SK-N-SH treated with all-trans-retinoic acid at 6 μM for 48 hours (cell line): ENCODE results near the gene SLC1A4.
A peak's percentile ranks its signal among the peaks of the same experiment; 100 is the strongest.
"Not testable (repeated sequence)": the region's sequence is repeated elsewhere in the genome, so short reads cannot be mapped to it uniquely, and the experiment has no call there.

Experiments
- ATAC-seq: fragments of 200-7000 bp; cut with Tn5 transposase; 3 replicates; pipeline ENCODE4 v1.9.1; 2020; ENCODE audit warnings: mild to moderate bottlenecking, moderate library complexity
- ARNTL ChIP-seq: fragments of 450-650 bp; formaldehyde crosslinking; IDR thresholded peaks from 2 replicates; pipeline ENCODE4 v1.5.0; 2020; ENCODE audit warnings: low read depth, mild to moderate bottlenecking, moderate library complexity, borderline replicate concordance
- BACH2 ChIP-seq: fragments of 250-450 bp; sonication (Bioruptor Pico); IDR thresholded peaks from 2 replicates; pipeline ENCODE4 v1.9.0; 2021; ENCODE audit warnings: mild to moderate bottlenecking, borderline replicate concordance
- CREB5 ChIP-seq: fragments of 250-450 bp; sonication (Bioruptor Pico); IDR thresholded peaks from 2 replicates; pipeline ENCODE4 v1.5.1; 2020; ENCODE audit warnings: low read depth, mild to moderate bottlenecking, moderate library complexity
- CSDC2 ChIP-seq: fragments of 250-450 bp; sonication (Bioruptor Pico); IDR thresholded peaks from 2 replicates; pipeline ENCODE4 v1.5.0; 2020; ENCODE audit warnings: mild to moderate bottlenecking, moderate library complexity
- CSRNP3 ChIP-seq: fragments of 250-450 bp; sonication (Bioruptor Pico); IDR thresholded peaks from 2 replicates; pipeline ENCODE4 v1.5.1; 2021; ENCODE audit warnings: mild to moderate bottlenecking, moderate library complexity
- ESRRG ChIP-seq: fragments of 250-450 bp; sonication (Bioruptor Pico); IDR thresholded peaks from 2 replicates; pipeline ENCODE4 v1.6.1; 2021; ENCODE audit warnings: mild to moderate bottlenecking
- GLIS3 ChIP-seq: fragments of 250-450 bp; sonication (Bioruptor Pico); IDR thresholded peaks from 2 replicates; pipeline ENCODE4 v1.5.0; 2020; ENCODE audit warnings: mild to moderate bottlenecking, moderate library complexity
- ISL1 ChIP-seq: fragments of 250-450 bp; sonication (Bioruptor Pico); IDR thresholded peaks from 2 replicates; pipeline ENCODE4 v2.1.2; 2022; ENCODE audit warnings: mild to moderate bottlenecking, moderate library complexity
- PATZ1 ChIP-seq: fragments of 250-450 bp; sonication (Bioruptor Pico); IDR thresholded peaks from 2 replicates; pipeline ENCODE4 v1.8.0; 2020; ENCODE audit warnings: mild to moderate bottlenecking, moderate library complexity, borderline replicate concordance
- POU6F1 ChIP-seq: fragments of 250-450 bp; sonication (Bioruptor Pico); IDR thresholded peaks from 2 replicates; pipeline ENCODE4 v1.8.0; 2021; ENCODE audit warnings: low read depth, mild to moderate bottlenecking, moderate library complexity, borderline replicate concordance
- PPARA ChIP-seq: fragments of 250-450 bp; sonication (Bioruptor Pico); IDR thresholded peaks from 2 replicates; pipeline ENCODE4 v1.5.0; 2020; ENCODE audit warnings: mild to moderate bottlenecking, borderline replicate concordance
- RARB ChIP-seq: fragments of 250-450 bp; sonication (Bioruptor Pico); IDR thresholded peaks from 2 replicates; pipeline ENCODE4 v1.8.0; 2021; ENCODE audit warnings: mild to moderate bottlenecking, moderate library complexity
- TCF4 ChIP-seq: fragments of 250-450 bp; sonication (Bioruptor Pico); IDR thresholded peaks from 2 replicates; pipeline ENCODE4 v1.8.0; 2021; ENCODE audit warnings: mild to moderate bottlenecking, moderate library complexity, borderline replicate concordance
- ZC3H10 ChIP-seq: fragments of 250-450 bp; sonication (Bioruptor Pico); IDR thresholded peaks from 2 replicates; pipeline ENCODE4 v1.5.1; 2021; ENCODE audit warnings: mild to moderate bottlenecking, moderate library complexity
- ZFP3 ChIP-seq: fragments of 250-450 bp; sonication (Bioruptor Pico); IDR thresholded peaks from 2 replicates; pipeline ENCODE4 v1.5.0; 2020; ENCODE audit warnings: mild to moderate bottlenecking, moderate library complexity
- ZFP30 ChIP-seq: fragments of 450-650 bp; formaldehyde crosslinking; IDR thresholded peaks from 2 replicates; pipeline ENCODE4 v1.5.0; 2022; ENCODE audit warnings: mild to moderate bottlenecking, moderate library complexity
- ZNF565 ChIP-seq: fragments of 450-650 bp; formaldehyde crosslinking; conservative IDR thresholded peaks from 2 replicates; pipeline ENCODE4 v1.5.0; 2020; ENCODE audit warnings: low read depth, mild to moderate bottlenecking, moderate library complexity
- ZNF70 ChIP-seq: fragments of 450-650 bp; formaldehyde crosslinking; IDR thresholded peaks from 2 replicates; pipeline ENCODE4 v1.5.0; 2020; ENCODE audit warnings: mild to moderate bottlenecking, moderate library complexity
- ZNF8 ChIP-seq: fragments of 450-650 bp; formaldehyde crosslinking; IDR thresholded peaks from 2 replicates; pipeline ENCODE4 v1.5.0; 2020; ENCODE audit warnings: mild to moderate bottlenecking, moderate library complexity

SLC1A4 gene

GRCh38 chr2:65032019-65032975 is 43.1 kb downstream of the SLC1A4 start:
- no peak for ATAC-seq

GRCh38 chr2:65033178-65033577 is 44.0 kb downstream of the SLC1A4 start:
- peak; percentile 38; the same call in 2 of the 3 replicates for ATAC-seq
- TF ChIP-seq ZNF565, result no peak
- TF ChIP-seq PPARA (CRISPR knock-in tag), result no peak
- no peak for TF ChIP-seq ISL1 (CRISPR knock-in tag)

More at GRCh38 chr2:65032019-65032975, 43.1 kb downstream of the SLC1A4 start:
- TF ChIP-seq RARB (CRISPR knock-in tag) (no peak), ZNF565 (no peak), ARNTL (no peak), PATZ1 (CRISPR knock-in tag) (no peak), PPARA (CRISPR knock-in tag) (no peak), ISL1 (CRISPR knock-in tag) (no peak), POU6F1 (CRISPR knock-in tag) (no peak), CSDC2 (CRISPR knock-in tag) (no peak), ESRRG (CRISPR knock-in tag) (no peak), CREB5 (CRISPR knock-in tag) (no peak), ZFP30 (CRISPR knock-in tag) (no peak)
- TF ChIP-seq, all 23 proteins: peak for 0

GRCh38 chr2:65033667-65034066 is 44.5 kb downstream of the SLC1A4 start:
- not testable (repeated sequence) for ATAC-seq

- TF ChIP-seq ESRRG (CRISPR knock-in tag), result no peak
- TF ChIP-seq ZFP3, result no peak
- no peak for TF ChIP-seq CREB5 (CRISPR knock-in tag)
- no peak for TF ChIP-seq GLIS3 (CRISPR knock-in tag)
- no peak for TF ChIP-seq PPARA (CRISPR knock-in tag)
- TF ChIP-seq PATZ1 (CRISPR knock-in tag), result no peak
- no peak for TF ChIP-seq ZNF70 (CRISPR knock-in tag)
- no peak for TF ChIP-seq CSRNP3 (CRISPR knock-in tag)
- TF ChIP-seq ISL1 (CRISPR knock-in tag), result no peak
- TF ChIP-seq POU6F1 (CRISPR knock-in tag), result no peak
- no peak for TF ChIP-seq BACH2
- TF ChIP-seq ZNF565, result no peak
- no peak for TF ChIP-seq RARB (CRISPR knock-in tag)
- no peak for TF ChIP-seq TCF4 (CRISPR knock-in tag)
- no peak for TF ChIP-seq CSDC2 (CRISPR knock-in tag)
- TF ChIP-seq ZNF8, result no peak
- no peak for TF ChIP-seq ZC3H10 (CRISPR knock-in tag)
- no peak for ATAC-seq
Observed at GRCh38 chr2:65035351-65035943, 46.2 kb downstream of the SLC1A4 start.
